ENCODE results near the gene EXD3. TPM values are rescaled to one million over a fixed set of nuclear protein-coding genes. Genes with fewer than 3 reads are reported as not detected.

The EXD3 gene
- total RNA-seq, 4 donors from 2014 or later: 8.3 to 22.3 (median 14.2) TPM

DNA sequence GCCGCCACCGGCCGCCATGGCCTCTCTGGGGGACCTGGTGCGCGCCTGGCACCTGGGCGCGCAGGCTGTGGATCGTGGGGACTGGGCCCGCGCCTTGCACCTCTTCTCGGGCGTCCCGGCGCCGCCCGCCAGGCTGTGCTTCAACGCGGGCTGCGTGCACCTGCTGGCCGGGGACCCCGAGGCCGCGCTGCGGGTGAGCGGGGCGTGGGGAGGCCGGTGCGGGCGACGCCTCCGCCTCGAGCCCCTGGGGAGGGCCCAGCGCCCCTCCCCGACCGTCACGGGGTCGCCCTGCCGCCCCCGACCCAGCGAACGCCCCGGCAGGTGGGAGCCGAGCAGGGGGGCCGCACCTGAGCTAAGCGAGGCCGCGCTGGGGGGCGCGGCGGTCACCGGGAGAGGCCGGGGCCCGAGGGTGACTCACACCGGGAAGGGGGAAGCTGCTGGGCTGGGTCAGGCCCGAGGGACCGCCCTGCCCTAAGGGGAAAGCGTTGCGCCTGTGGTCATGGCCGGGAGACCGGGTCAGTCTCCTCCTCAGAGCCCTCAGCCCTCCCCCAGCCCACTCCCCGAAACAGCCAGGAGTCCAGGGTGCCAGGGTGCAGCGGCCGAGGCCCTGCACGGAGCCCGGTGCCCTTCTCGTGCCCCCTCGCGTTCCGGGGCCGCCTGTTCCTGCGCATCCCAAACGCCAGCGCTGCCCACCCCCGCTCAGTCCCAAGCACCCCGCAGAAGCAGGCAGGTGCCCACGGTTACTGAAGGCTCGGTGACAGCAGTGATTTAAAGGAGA is 741 bp upstream of the EXD3 start:
- intact Hi-C loops (cut with DNase I): loop anchor here (10.0 kb wide), 1 partner anchor 101 kb away; no protein-coding TSS in a partner anchor
- 39% methylated on average over 7 of the region's 77 CpGs for WGBS
- no peaks in the 10 kb centered on the region for H3K27me3 ChIP-seq
- H3K27ac ChIP-seq (replicated peaks in 1 of 4): peak overlapping the region; percentile 69 to 80 (median 78)
- TF ChIP-seq POLR2A (IDR thresholded peaks at IDR 0.05; ENCODE audit: low read depth) (no peak), POLR2AphosphoS5 (IDR thresholded peaks at IDR 0.05) (no peak), EP300 (IDR thresholded peaks at IDR 0.05) (no peak)
- TF ChIP-seq, protein P1, sequence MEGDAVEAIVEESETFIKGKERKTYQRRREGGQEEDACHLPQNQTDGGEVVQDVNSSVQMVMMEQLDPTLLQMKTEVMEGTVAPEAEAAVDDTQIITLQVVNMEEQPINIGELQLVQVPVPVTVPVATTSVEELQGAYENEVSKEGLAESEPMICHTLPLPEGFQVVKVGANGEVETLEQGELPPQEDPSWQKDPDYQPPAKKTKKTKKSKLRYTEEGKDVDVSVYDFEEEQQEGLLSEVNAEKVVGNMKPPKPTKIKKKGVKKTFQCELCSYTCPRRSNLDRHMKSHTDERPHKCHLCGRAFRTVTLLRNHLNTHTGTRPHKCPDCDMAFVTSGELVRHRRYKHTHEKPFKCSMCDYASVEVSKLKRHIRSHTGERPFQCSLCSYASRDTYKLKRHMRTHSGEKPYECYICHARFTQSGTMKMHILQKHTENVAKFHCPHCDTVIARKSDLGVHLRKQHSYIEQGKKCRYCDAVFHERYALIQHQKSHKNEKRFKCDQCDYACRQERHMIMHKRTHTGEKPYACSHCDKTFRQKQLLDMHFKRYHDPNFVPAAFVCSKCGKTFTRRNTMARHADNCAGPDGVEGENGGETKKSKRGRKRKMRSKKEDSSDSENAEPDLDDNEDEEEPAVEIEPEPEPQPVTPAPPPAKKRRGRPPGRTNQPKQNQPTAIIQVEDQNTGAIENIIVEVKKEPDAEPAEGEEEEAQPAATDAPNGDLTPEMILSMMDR (IDR thresholded peaks at IDR 0.05): no peak
- no peaks in the 10 kb centered on the region for H3K9me3 ChIP-seq
- H3K4me1 ChIP-seq: peaks cover 20 to 36% (median 29%) of the 10 kb centered on the region in 4 donors
- H3K36me3 ChIP-seq: no peaks in the 10 kb centered on the region
- DNase-seq (ENCODE audit: extremely low spot score): no peak
- H3K4me3 ChIP-seq: peak overlapping the region; percentile 79 to 100 (median 96)

- intact Hi-C loops (cut with DNase I): loop anchor here (10.0 kb wide), 1 partner anchor 103 kb away; no protein-coding TSS in a partner anchor
- TF ChIP-seq EP300 (IDR thresholded peaks at IDR 0.05) (no peak), POLR2AphosphoS5 (IDR thresholded peaks at IDR 0.05) (no peak), POLR2A (IDR thresholded peaks at IDR 0.05; ENCODE audit: low read depth) (no peak)
- TF ChIP-seq, protein P1 (IDR thresholded peaks at IDR 0.05): no peak
- peak overlapping the region; percentile 69 to 79 (median 75) for H3K27ac ChIP-seq (replicated peaks in 1 of 4)
Observed at GRCh38 chr9:137421838-137422603, 941 bp downstream of the EXD3 start.

GRCh38 chr9:137417161-137418021 is 5.6 kb downstream of the EXD3 start:
- Histone ChIP-seq H3K27ac (replicated peaks in 1 of 4) (peak overlapping the region in 2 of 4 donors; percentile 46 to 52), H3K36me3 (peaks cover 0 to 11% (median 0%) of the 10 kb centered on the region in 4 donors)
- WGBS: 69% methylated on average over 60 of the region's 99 CpGs

More at GRCh38 chr9:137421838-137422603, 941 bp downstream of the EXD3 start:
- Histone ChIP-seq H3K27me3 (no peaks in the 10 kb centered on the region), H3K9me3 (no peaks in the 10 kb centered on the region), H3K4me1 (peaks cover 20 to 47% (median 36%) of the 10 kb centered on the region in 4 donors), H3K36me3 (peaks cover 0 to 9% (median 0%) of the 10 kb centered on the region in 4 donors), H3K4me3 (peak overlapping the region; percentile 79 to 100 (median 96))
- WGBS: 3% methylated on average over 11 of the region's 11 CpGs
- no peak for DNase-seq (ENCODE audit: extremely low spot score)

More at GRCh38 chr9:137417161-137418021, 5.6 kb downstream of the EXD3 start:
- Histone ChIP-seq H3K4me3 (peak overlapping the region; percentile 35 to 49 (median 43)), H3K4me1 (peaks cover 14 to 38% (median 25%) of the 10 kb centered on the region in 4 donors), H3K9me3 (no peaks in the 10 kb centered on the region), H3K27me3 (no peaks in the 10 kb centered on the region)
- DNase-seq (ENCODE audit: extremely low spot score): no peak
- intact Hi-C loops (cut with DNase I): no loop called here
- TF ChIP-seq EP300 (IDR thresholded peaks at IDR 0.05) (no peak), POLR2A (IDR thresholded peaks at IDR 0.05; ENCODE audit: low read depth) (no peak), POLR2AphosphoS5 (IDR thresholded peaks at IDR 0.05) (peak in 1 of 2 donors; percentile 31)
- TF ChIP-seq, protein P1 (IDR thresholded peaks at IDR 0.05): no peak

Measured in esophagus muscularis mucosa (tissue), 4 donors.